Natural killer cell (primary cell): ENCODE data around the gene ASCL4. TPM values are rescaled to one million over a fixed set of nuclear protein-coding genes. Genes with fewer than 3 reads are reported as not detected.

Experiments
- ATAC-seq, 3 donors: fragments of 150-1000 bp in 2 of 3; fragments of 200-7000 bp in 1 of 3; cut with Tn5 transposase; 1 replicate in 1 of 3; 2 replicates in 2 of 3; pipeline ENCODE4 v1.10.0; 2021; ENCODE audit warnings: mild to moderate bottlenecking in 2 of 3, moderate library complexity in 2 of 3
- DNase-seq, 2 donors: peaks; one replicate each; pipeline versions ENCODE4 v3.0.0 to v3.0.0-alpha.2; 2013 to 2021; ENCODE audit warnings: mixed read lengths in 1 of 2
- H3K27ac ChIP-seq: one replicate; pipeline ENCODE4 v1.5.1; 2013; ENCODE audit warnings: mild to moderate bottlenecking, low read length
- H3K27me3 ChIP-seq: one replicate; pipeline ENCODE4 v1.6.1; 2013; ENCODE audit warnings: low read length; ENCODE audit not compliant: control insufficient read depth, insufficient read depth
- H3K36me3 ChIP-seq: one replicate; pipeline ENCODE4 v1.6.1; 2013; ENCODE audit warnings: low read length; ENCODE audit not compliant: control insufficient read depth, insufficient read depth
- H3K4me1 ChIP-seq: one replicate; pipeline ENCODE4 v1.6.1; 2013; ENCODE audit warnings: low read length; ENCODE audit not compliant: control insufficient read depth, insufficient read depth
- H3K4me3 ChIP-seq: one replicate; pipeline ENCODE4 v1.5.1; 2013; ENCODE audit warnings: low read length
- H3K9me3 ChIP-seq: one replicate; pipeline ENCODE4 v1.6.1; 2013; ENCODE audit warnings: low read length; ENCODE audit not compliant: control insufficient read depth, insufficient read depth
- H3K27ac Mint-ChIP-seq, 2 donors: one replicate each; pipeline ENCODE4 v1.8.0; 2022; ENCODE audit warnings: mild to moderate bottlenecking in 2 of 2, mixed read lengths in 2 of 2, moderate library complexity in 1 of 2
- H3K27me3 Mint-ChIP-seq, 2 donors: one replicate each; pipeline ENCODE4 v1.8.0; 2022; ENCODE audit warnings: low read depth in 2 of 2, mixed read lengths in 2 of 2
- H3K36me3 Mint-ChIP-seq: one replicate; pipeline ENCODE4 v1.8.0; 2022; ENCODE audit warnings: mixed read lengths
- H3K4me1 Mint-ChIP-seq, 2 donors: one replicate each; pipeline ENCODE4 v1.8.0; 2022; ENCODE audit warnings: mixed read lengths in 2 of 2
- H3K4me3 Mint-ChIP-seq: one replicate; pipeline ENCODE4 v1.8.0; 2022; ENCODE audit warnings: mild to moderate bottlenecking, moderate library complexity, mixed read lengths
- H3K9me3 Mint-ChIP-seq, 2 donors: one replicate each; pipeline ENCODE4 v1.8.0; 2022; ENCODE audit warnings: mixed read lengths in 2 of 2
- CTCF ChIP-seq: fragments of 200-600 bp; IDR thresholded peaks from one replicate; pipeline ENCODE4 v1.8.0; 2022; ENCODE audit warnings: antibody characterized with exemption
- WGBS: methylation state at CpG from one replicate; pipeline ENCODE4 v1.1.7; 2013; ENCODE audit warnings: missing lambda C conversion rate; ENCODE audit not compliant: insufficient coverage; 5-methylcytosine and 5-hydroxymethylcytosine counted together
- intact Hi-C: fragments of 100-400 bp; cut with micrococcal nuclease; formaldehyde crosslinking; loops from one replicate; pipeline ENCODE4 v1.14.2; 2022
- total RNA-seq, 4 donors: library from RNA; stranded (reverse); fragments of 120-200 nt in 1 of 4; gene quantifications; one replicate each; pipeline versions ENCODE4 v1.2.3 to v1.2.4, GENCODE V29; 2013 to 2022

The ASCL4 gene
- total RNA-seq, 3 donors from 2014 or later (not counting 1 experiment from before 2014, with no cell fraction given): not detected

- Mint-ChIP-seq H3K36me3 (peaks cover 51% of the 10 kb centered on the region), H3K27me3 (no peaks in the 10 kb centered on the region), H3K4me3 (no peak overlapping the region), H3K4me1 (peaks cover 9 to 15% of the 10 kb centered on the region in 2 donors), H3K9me3 (no peaks in the 10 kb centered on the region), H3K27ac (peak overlapping the region; percentile 12 to 60)
- H3K27ac ChIP-seq: peak overlapping the region; percentile 94
- peaks cover 9% of the 10 kb centered on the region for H3K4me1 ChIP-seq
- H3K36me3 ChIP-seq: peaks cover 90% of the 10 kb centered on the region
- ATAC-seq (peak; percentile 43 to 63 (median 46)), DNase-seq (peak in 1 of 2 donors; percentile 8)
- no peaks in the 10 kb centered on the region for H3K27me3 ChIP-seq
- TF ChIP-seq CTCF: no peak
- no peaks in the 10 kb centered on the region for H3K9me3 ChIP-seq
- no peak overlapping the region for H3K4me3 ChIP-seq
- WGBS: 63% methylated on average over 3 of the region's 4 CpGs
- intact Hi-C loops: no loop called here
Measured at GRCh38 chr12:107736914-107737313, 37.6 kb upstream of the ASCL4 start.

- H3K27ac ChIP-seq: no peak overlapping the region
- Mint-ChIP-seq H3K4me1 (no peaks in the 10 kb centered on the region), H3K4me3 (no peak overlapping the region), H3K36me3 (peaks cover 17% of the 10 kb centered on the region), H3K27me3 (no peaks in the 10 kb centered on the region), H3K27ac (no peak overlapping the region), H3K9me3 (no peaks in the 10 kb centered on the region)
- ATAC-seq (no peak), DNase-seq (no peak)
- H3K36me3 ChIP-seq: peaks cover 75% of the 10 kb centered on the region
- H3K4me1 ChIP-seq: no peaks in the 10 kb centered on the region
- H3K9me3 ChIP-seq: no peaks in the 10 kb centered on the region
- 79% methylated on average over 5 of the region's 6 CpGs for whole genome bisulfite sequencing
- H3K4me3 ChIP-seq: no peak overlapping the region
- H3K27me3 ChIP-seq: no peaks in the 10 kb centered on the region
- TF ChIP-seq CTCF: no peak
- intact Hi-C loops: no loop called here
Measured at GRCh38 chr12:107748472-107748871, 26.0 kb upstream of the ASCL4 start.

GRCh38 chr12:107749083-107749482 lies 25.4 kb upstream of the ASCL4 start:
- Mint-ChIP-seq H3K4me1 (no peaks in the 10 kb centered on the region), H3K9me3 (no peaks in the 10 kb centered on the region), H3K4me3 (no peak overlapping the region), H3K27ac (no peak overlapping the region), H3K36me3 (peaks cover 16% of the 10 kb centered on the region), H3K27me3 (no peaks in the 10 kb centered on the region)
- no peak for TF ChIP-seq CTCF
- ATAC-seq (no peak), DNase-seq (no peak)
- no peak overlapping the region for H3K27ac ChIP-seq
- H3K9me3 ChIP-seq: no peaks in the 10 kb centered on the region
- peaks cover 75% of the 10 kb centered on the region for H3K36me3 ChIP-seq
- H3K4me1 ChIP-seq: no peaks in the 10 kb centered on the region
- no peaks in the 10 kb centered on the region for H3K27me3 ChIP-seq
- intact Hi-C loops: no loop called here
- 100% methylated on average over 1 of the region's 1 CpG for WGBS
- no peak overlapping the region for H3K4me3 ChIP-seq

- intact Hi-C loops: no loop called here
- Histone ChIP-seq H3K27ac (no peak overlapping the region), H3K4me1 (peaks cover 15% of the 10 kb centered on the region), H3K9me3 (no peaks in the 10 kb centered on the region), H3K4me3 (no peak overlapping the region), H3K27me3 (no peaks in the 10 kb centered on the region), H3K36me3 (peaks cover 32% of the 10 kb centered on the region)
- no peaks in the 10 kb centered on the region for H3K36me3 Mint-ChIP-seq
- no peaks in the 10 kb centered on the region for H3K9me3 Mint-ChIP-seq
- TF ChIP-seq CTCF: no peak
- H3K27ac Mint-ChIP-seq: peak overlapping the region; percentile 86 to 90
- DNase-seq (peak in 1 of 2 donors; percentile 37), ATAC-seq (no peak)
- H3K27me3 Mint-ChIP-seq: no peaks in the 10 kb centered on the region
- 67% methylated on average over 1 of the region's 3 CpGs for WGBS
- peak overlapping the region; percentile 89 for H3K4me3 Mint-ChIP-seq
- H3K4me1 Mint-ChIP-seq: peaks cover 29 to 32% of the 10 kb centered on the region in 2 donors
Measured at GRCh38 chr12:107759410-107759809, 15.1 kb upstream of the ASCL4 start.
